ENCODE results near the gene LUM.

DNA sequence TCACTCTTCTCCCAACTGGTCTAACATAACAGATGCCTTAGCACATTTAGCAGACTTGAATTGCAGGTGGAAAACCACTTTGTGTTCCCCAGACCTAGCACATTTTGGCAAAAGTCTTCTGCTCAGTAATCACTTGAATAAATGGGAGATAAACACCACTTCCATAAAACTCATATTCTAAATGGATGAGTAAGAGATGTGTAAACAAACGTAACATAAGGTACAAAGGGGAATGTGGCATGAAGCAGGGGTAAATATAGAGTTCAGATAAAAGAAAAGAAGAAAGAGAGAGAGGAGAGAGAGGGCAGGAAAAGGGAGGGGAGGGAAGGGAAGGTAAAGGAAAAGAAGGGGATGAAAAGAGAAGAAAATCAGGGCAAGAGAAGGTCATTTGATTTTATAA lies 36.4 kb downstream of the LUM start:
- TF ChIP-seq, protein P1, sequence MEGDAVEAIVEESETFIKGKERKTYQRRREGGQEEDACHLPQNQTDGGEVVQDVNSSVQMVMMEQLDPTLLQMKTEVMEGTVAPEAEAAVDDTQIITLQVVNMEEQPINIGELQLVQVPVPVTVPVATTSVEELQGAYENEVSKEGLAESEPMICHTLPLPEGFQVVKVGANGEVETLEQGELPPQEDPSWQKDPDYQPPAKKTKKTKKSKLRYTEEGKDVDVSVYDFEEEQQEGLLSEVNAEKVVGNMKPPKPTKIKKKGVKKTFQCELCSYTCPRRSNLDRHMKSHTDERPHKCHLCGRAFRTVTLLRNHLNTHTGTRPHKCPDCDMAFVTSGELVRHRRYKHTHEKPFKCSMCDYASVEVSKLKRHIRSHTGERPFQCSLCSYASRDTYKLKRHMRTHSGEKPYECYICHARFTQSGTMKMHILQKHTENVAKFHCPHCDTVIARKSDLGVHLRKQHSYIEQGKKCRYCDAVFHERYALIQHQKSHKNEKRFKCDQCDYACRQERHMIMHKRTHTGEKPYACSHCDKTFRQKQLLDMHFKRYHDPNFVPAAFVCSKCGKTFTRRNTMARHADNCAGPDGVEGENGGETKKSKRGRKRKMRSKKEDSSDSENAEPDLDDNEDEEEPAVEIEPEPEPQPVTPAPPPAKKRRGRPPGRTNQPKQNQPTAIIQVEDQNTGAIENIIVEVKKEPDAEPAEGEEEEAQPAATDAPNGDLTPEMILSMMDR (IDR thresholded peaks at IDR 0.05; ENCODE audit: low read depth, low read length, poor library complexity, severe bottlenecking) = no peak
- TF ChIP-seq EZH2phosphoT487 (IDR thresholded peaks at IDR 0.05; ENCODE audit: borderline replicate concordance, low read length) = no peak

Data from DOHH2 (cell line).